H9 (cell line): ENCODE results near the gene IL17RA. TPM values are rescaled to one million over a fixed set of nuclear protein-coding genes. Genes with fewer than 3 reads are reported as not detected.

ENCODE experiments used
- DNase-seq: peaks from one replicate; pipeline ENCODE4 v3.0.0-alpha.2; 2017
- H2AFZ ChIP-seq: one replicate; pipeline ENCODE4 v1.6.1; 2013; ENCODE audit warnings: mild to moderate bottlenecking, low read length, control low read depth, moderate library complexity
- H2AK5ac ChIP-seq: 2 replicates; pipeline ENCODE4 v1.6.1; 2013; ENCODE audit warnings: low read length, control low read depth, mixed read lengths; ENCODE audit not compliant: insufficient read length
- H2BK120ac ChIP-seq: one replicate; pipeline ENCODE4 v1.6.1; 2013; ENCODE audit warnings: low read depth, mild to moderate bottlenecking, low read length, control low read depth, inconsistent platforms; ENCODE audit not compliant: poor library complexity, severe bottlenecking
- H2BK12ac ChIP-seq: 2 replicates; pipeline ENCODE4 v1.6.1; 2013; ENCODE audit warnings: low read length, control low read depth, mixed read lengths, low read depth; ENCODE audit not compliant: insufficient read length
- H2BK15ac ChIP-seq: 2 replicates; pipeline ENCODE4 v1.6.1; 2013; ENCODE audit warnings: low read depth, low read length, control low read depth
- H2BK20ac ChIP-seq: one replicate; pipeline ENCODE4 v1.6.1; 2013; ENCODE audit warnings: low read depth, mild to moderate bottlenecking, low read length, control low read depth, inconsistent platforms; ENCODE audit not compliant: poor library complexity, severe bottlenecking
- H2BK5ac ChIP-seq: 2 replicates; pipeline ENCODE4 v1.6.1; 2013; ENCODE audit warnings: low read length, control low read depth, mixed read lengths; ENCODE audit not compliant: insufficient read length
- H3K14ac ChIP-seq: 2 replicates; pipeline ENCODE4 v1.6.1; 2013; ENCODE audit warnings: low read length, control low read depth; ENCODE audit not compliant: insufficient read depth
- H3K18ac ChIP-seq: 2 replicates; pipeline ENCODE4 v1.6.1; 2013; ENCODE audit warnings: low read depth, mild to moderate bottlenecking, mixed read lengths, low read length, control low read depth; ENCODE audit not compliant: insufficient read length
- H3K23ac ChIP-seq: 2 replicates; pipeline ENCODE4 v1.6.1; 2013; ENCODE audit warnings: low read length, control low read depth, mixed read lengths, low read depth; ENCODE audit not compliant: insufficient read length
- H3K23me2 ChIP-seq: 2 replicates; pipeline ENCODE4 v1.6.1; 2013; ENCODE audit warnings: low read depth, mild to moderate bottlenecking, mixed read lengths, low read length, control low read depth; ENCODE audit not compliant: insufficient read length, poor library complexity, severe bottlenecking
- H3K27ac ChIP-seq: 2 replicates; pipeline ENCODE4 v1.5.1; 2013; ENCODE audit warnings: low read length, control low read depth, mixed read lengths, low read depth; ENCODE audit not compliant: insufficient read length
- H3K27me3 ChIP-seq: 2 replicates; pipeline ENCODE4 v1.6.1; 2013; ENCODE audit warnings: low read length, control low read depth, inconsistent platforms; ENCODE audit not compliant: insufficient read depth
- H3K4ac ChIP-seq: 2 replicates; pipeline ENCODE4 v1.6.1; 2013; ENCODE audit warnings: low read depth, mild to moderate bottlenecking, control low read depth, inconsistent platforms, low read length, moderate library complexity
- H3K4me1 ChIP-seq: 2 replicates; pipeline ENCODE4 v1.6.1; 2013; ENCODE audit warnings: low read length, control low read depth, inconsistent platforms; ENCODE audit not compliant: insufficient read depth
- H3K4me2 ChIP-seq: 2 replicates; pipeline ENCODE4 v1.6.1; 2013; ENCODE audit warnings: low read length, control low read depth, mixed read lengths; ENCODE audit not compliant: insufficient read length, insufficient read depth
- H3K56ac ChIP-seq: 2 replicates; pipeline ENCODE4 v1.6.1; 2013; ENCODE audit warnings: low read depth, mild to moderate bottlenecking, mixed read lengths, low read length, control low read depth; ENCODE audit not compliant: insufficient read length
- H3K79me1 ChIP-seq: 2 replicates; pipeline ENCODE4 v1.6.1; 2013; ENCODE audit warnings: low read depth, mild to moderate bottlenecking, moderate library complexity, low read length, control low read depth, inconsistent platforms; ENCODE audit not compliant: insufficient read depth, poor library complexity, severe bottlenecking
- H3K79me2 ChIP-seq: 2 replicates; pipeline ENCODE4 v1.6.1; 2013; ENCODE audit warnings: low read length, control low read depth, inconsistent platforms; ENCODE audit not compliant: insufficient read depth
- H3K9ac ChIP-seq: 2 replicates; pipeline ENCODE4 v1.6.1; 2013; ENCODE audit warnings: low read length, control low read depth, mixed read lengths; ENCODE audit not compliant: insufficient read length; ENCODE audit errors: extremely low read depth
- H3K9me3 ChIP-seq: one replicate; pipeline ENCODE4 v1.6.1; 2013; ENCODE audit warnings: low read depth, low read length, inconsistent platforms; ENCODE audit not compliant: control insufficient read depth
- H3T11ph ChIP-seq: one replicate; pipeline ENCODE4 v1.6.1; 2013; ENCODE audit warnings: mild to moderate bottlenecking, low read length, control low read depth, inconsistent platforms
- H4K20me1 ChIP-seq: one replicate; pipeline ENCODE4 v1.6.1; 2013; ENCODE audit not compliant: control insufficient read depth, insufficient read length, insufficient read depth
- H4K5ac ChIP-seq: 2 replicates; pipeline ENCODE4 v1.6.1; 2013; ENCODE audit warnings: low read depth, mild to moderate bottlenecking, mixed read lengths, low read length, control low read depth; ENCODE audit not compliant: insufficient read length
- H4K8ac ChIP-seq: replicated peaks from 2 replicates; pipeline ENCODE4 v1.6.1; 2013; ENCODE audit warnings: low read length, control low read depth, mixed read lengths, low read depth; ENCODE audit not compliant: insufficient read length
- H4K91ac ChIP-seq: 2 replicates; pipeline ENCODE4 v1.6.1; 2013; ENCODE audit warnings: low read depth, mild to moderate bottlenecking, moderate library complexity, mixed read lengths, low read length, control low read depth; ENCODE audit not compliant: insufficient read length
- H3K27ac Mint-ChIP-seq, 3 experiments: 2 replicates in 2 of 3; 3 replicates in 1 of 3; pipeline ENCODE4 v1.8.0; 2020 to 2021; ENCODE audit warnings: mixed read lengths in 3 of 3, mild to moderate bottlenecking in 1 of 3, moderate library complexity in 1 of 3
- H3K27me3 Mint-ChIP-seq: 2 replicates; pipeline ENCODE4 v1.8.0; 2021; ENCODE audit warnings: low read depth, mild to moderate bottlenecking, moderate library complexity, mixed read lengths
- H3K36me3 Mint-ChIP-seq, 3 experiments: 2 replicates in 2 of 3; 3 replicates in 1 of 3; pipeline ENCODE4 v1.8.0; 2020 to 2021; ENCODE audit warnings: low read depth in 3 of 3, mixed read lengths in 3 of 3; ENCODE audit not compliant: insufficient read depth in 1 of 3
- H3K4me1 Mint-ChIP-seq, 2 experiments: 2 replicates each; pipeline ENCODE4 v1.8.0; 2020; ENCODE audit warnings: mixed read lengths in 2 of 2
- H3K4me3 Mint-ChIP-seq, 2 experiments: 2 replicates in 1 of 2; 3 replicates in 1 of 2; pipeline ENCODE4 v1.8.0; 2020 to 2021; ENCODE audit warnings: mild to moderate bottlenecking in 2 of 2, mixed read lengths in 2 of 2, moderate library complexity in 1 of 2
- H3K9me3 Mint-ChIP-seq, 2 experiments: 2 replicates in 1 of 2; 3 replicates in 1 of 2; pipeline ENCODE4 v1.8.0; 2020; ENCODE audit warnings: mild to moderate bottlenecking in 2 of 2, mixed read lengths in 2 of 2, moderate library complexity in 1 of 2
- WGBS: extraction: QIAGEN DNeasy Blood & Tissue Kit; methylation state at CpG from one replicate; pipeline ENCODE4 v1.1.7; 2013; ENCODE audit warnings: missing lambda C conversion rate, low lambda C conversion rate, mixed read lengths; ENCODE audit not compliant: insufficient read length; ENCODE audit errors: extremely low coverage; 5-methylcytosine and 5-hydroxymethylcytosine counted together
- total RNA-seq: library from RNA; stranded (reverse); gene quantifications from 2 replicates; pipeline ENCODE4 v1.2.1, GENCODE V29; 2021
- TF ChIP-seq, protein P1 (sequence below): fragments of 200-600 bp; sonication (generic); conservative IDR thresholded peaks from 3 replicates; pipeline ENCODE4 v1.8.0; 2021; ENCODE audit warnings: antibody characterized with exemption, mild to moderate bottlenecking

IL17RA gene
- total RNA-seq, 1 experiment from 2014 or later, result 12.4 TPM

DNA sequence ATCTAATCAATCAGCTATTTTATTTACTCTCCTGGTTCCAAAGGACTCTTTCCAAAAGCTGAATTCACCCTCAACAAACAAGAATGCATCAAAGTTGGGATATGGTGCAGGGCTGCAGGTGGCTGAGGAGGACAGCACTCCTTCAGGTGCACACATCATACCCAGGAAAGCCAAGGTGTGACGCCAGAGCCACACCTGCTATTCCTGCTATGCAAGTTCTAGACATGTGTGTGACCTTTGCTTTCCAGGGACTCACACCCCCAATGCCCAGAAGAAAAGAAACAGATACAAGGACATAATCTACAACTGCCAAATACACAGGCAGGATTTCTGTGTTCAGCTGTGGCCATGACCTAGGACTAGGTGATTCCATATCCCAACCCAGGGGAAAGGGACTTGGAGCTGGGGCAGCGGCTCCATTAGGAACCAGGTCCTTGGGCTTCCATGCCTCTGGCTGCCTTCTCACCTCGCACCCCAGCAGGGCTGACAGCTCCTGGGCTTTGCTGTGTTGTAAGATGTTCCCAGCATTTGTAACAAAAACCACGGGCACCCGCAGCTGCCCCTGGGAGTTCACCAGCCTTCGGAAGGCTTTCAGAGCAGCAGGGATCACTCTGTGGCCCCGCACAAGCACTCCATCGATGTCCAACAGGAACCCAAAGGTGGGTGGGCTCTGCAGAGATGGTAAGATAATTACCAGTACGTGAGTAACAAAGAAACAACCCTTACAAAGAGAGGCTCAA lies 64.4 kb downstream of the IL17RA start:
- Mint-ChIP-seq H3K27me3 (no peaks in the 10 kb centered on the region), H3K27ac (no peak overlapping the region), H3K4me1 (0 out of 4 replicates have a peak, but pooled peaks cover 0 to 5% of the 10 kb centered on the region in 2 experiments), H3K9me3 (no peaks in the 10 kb centered on the region), H3K4me3 (no peak overlapping the region), H3K36me3 (peaks cover 9 to 27% (median 13%) of the 10 kb centered on the region in 3 experiments)
- H3K27ac ChIP-seq, result no peak overlapping the region
- no peak overlapping the region for H4K5ac ChIP-seq
- no peak for DNase-seq
- no peak overlapping the region for H2BK12ac ChIP-seq
- no peak overlapping the region for H2BK20ac ChIP-seq
- peaks cover 18% of the 10 kb centered on the region; the same call in 1 of the 2 replicates for H3K79me2 ChIP-seq
- H3K27me3 ChIP-seq, result no peaks in the 10 kb centered on the region
- no peak overlapping the region for H3K14ac ChIP-seq
- H3K9me3 ChIP-seq, result no peaks in the 10 kb centered on the region
- H4K91ac ChIP-seq, result no peak overlapping the region
- no peak overlapping the region for H3K23ac ChIP-seq
- no peak overlapping the region for H3K9ac ChIP-seq
- WGBS, result no CpG with 5 or more reads among the region's 9 CpGs
- no peak overlapping the region for H2AFZ ChIP-seq
- H3K79me1 ChIP-seq, result peaks cover 6% of the 10 kb centered on the region
- no peak overlapping the region for H3K56ac ChIP-seq
- H3K18ac ChIP-seq, result no peak overlapping the region
- no peak overlapping the region for H2BK15ac ChIP-seq
- H2BK5ac ChIP-seq, result no peak overlapping the region
- no peak overlapping the region for H3T11ph ChIP-seq
- H2AK5ac ChIP-seq, result no peak overlapping the region
- H3K4me1 ChIP-seq, result no peaks in the 10 kb centered on the region
- H4K20me1 ChIP-seq, result no peaks in the 10 kb centered on the region
- no peaks in the 10 kb centered on the region for H3K23me2 ChIP-seq
- no peak overlapping the region for H3K4me2 ChIP-seq
- H3K4ac ChIP-seq, result no peak overlapping the region
- no peak overlapping the region for H4K8ac ChIP-seq
- TF ChIP-seq, protein P1, sequence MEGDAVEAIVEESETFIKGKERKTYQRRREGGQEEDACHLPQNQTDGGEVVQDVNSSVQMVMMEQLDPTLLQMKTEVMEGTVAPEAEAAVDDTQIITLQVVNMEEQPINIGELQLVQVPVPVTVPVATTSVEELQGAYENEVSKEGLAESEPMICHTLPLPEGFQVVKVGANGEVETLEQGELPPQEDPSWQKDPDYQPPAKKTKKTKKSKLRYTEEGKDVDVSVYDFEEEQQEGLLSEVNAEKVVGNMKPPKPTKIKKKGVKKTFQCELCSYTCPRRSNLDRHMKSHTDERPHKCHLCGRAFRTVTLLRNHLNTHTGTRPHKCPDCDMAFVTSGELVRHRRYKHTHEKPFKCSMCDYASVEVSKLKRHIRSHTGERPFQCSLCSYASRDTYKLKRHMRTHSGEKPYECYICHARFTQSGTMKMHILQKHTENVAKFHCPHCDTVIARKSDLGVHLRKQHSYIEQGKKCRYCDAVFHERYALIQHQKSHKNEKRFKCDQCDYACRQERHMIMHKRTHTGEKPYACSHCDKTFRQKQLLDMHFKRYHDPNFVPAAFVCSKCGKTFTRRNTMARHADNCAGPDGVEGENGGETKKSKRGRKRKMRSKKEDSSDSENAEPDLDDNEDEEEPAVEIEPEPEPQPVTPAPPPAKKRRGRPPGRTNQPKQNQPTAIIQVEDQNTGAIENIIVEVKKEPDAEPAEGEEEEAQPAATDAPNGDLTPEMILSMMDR, result no peak
- no peak overlapping the region for H2BK120ac ChIP-seq
